Stimulated activated CD4-positive, alpha-beta T cell treated with anti-CD3 and anti-CD28 coated beads, TNF-alpha, amount 100 ng/mL, for 48 hours (primary cell): ENCODE data around the gene MAN2A1.
"Not testable (repeated sequence)": the region's sequence is repeated elsewhere in the genome, so short reads cannot be mapped to it uniquely, and the experiment has no call there.

Experiments used
- DNase-seq, 3 donors: peaks; one replicate each; pipeline ENCODE4 v3.0.0-alpha.2; 2020; ENCODE audit warnings: low read depth in 3 of 3

MAN2A1 gene

DNA sequence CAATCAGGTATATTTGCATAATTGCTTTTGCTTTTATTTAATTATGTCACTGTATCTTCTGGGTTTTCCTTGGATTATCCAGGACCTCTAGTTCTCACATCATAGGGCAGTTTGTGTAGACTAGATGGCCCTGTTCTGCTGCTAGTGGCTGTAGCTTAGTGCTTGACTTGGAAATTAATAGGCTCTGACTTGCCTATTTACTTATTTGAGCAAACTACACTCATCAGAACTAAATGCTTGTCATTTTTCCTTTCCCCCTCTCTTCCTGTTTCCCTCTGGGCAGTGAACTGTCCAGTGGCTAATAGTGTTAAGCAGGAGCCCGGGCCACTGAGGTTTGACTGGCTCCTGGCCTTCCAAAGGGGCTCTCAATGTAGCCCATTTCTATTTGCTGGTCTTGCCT, 135.7 kb downstream of the MAN2A1 start:
- DNase-seq, result no peak

DNA sequence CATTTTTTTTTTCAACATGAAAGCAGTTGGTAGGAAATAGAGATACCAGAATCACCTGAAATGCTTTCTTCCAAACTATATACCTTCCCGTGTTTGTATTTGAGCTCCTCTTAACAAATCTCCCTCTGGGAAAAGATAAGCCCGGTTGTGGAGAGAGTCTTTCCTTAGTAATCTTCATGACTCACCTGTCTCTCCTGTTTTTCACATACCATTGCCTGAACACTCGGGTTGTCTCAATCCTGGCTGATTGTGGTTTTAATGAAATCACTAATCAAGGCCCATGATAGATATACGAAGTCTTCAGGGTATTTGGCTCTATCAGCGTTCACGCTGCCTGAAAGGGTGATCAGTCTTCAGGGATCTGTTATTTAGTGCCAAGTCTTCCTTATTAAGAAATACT, 136.7 kb downstream of the MAN2A1 start:
- DNase-seq, result no peak

- DNase-seq, result no peak
These were observed 139.6 kb downstream of the MAN2A1 start for GRCh38 chr5:109829331-109829730.

GRCh38 chr5:109830955-109831502, 141.3 kb downstream of the MAN2A1 start:
- no peak for DNase-seq

- not testable (repeated sequence) for DNase-seq
These were observed 142.8 kb downstream of the MAN2A1 start for GRCh38 chr5:109832207-109833188.

DNA sequence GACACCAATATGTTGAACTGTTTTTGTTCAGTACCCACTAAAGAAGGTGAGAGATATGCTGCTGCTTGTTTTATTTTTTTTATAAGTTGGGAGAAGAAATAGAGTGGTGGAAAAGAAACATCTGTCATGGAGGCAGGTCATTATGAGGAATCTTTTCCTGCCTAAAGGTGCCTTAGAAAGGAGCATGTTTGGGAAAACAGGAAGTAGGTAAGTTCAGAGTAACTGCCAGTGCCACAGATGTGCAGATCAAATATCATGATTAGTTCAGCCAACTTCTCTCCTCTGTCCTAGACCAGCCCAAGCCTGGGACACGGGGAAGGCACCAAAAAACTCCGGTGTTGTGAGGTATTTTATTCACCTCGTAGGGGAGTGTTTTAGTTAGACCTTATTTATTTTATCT, 144.2 kb downstream of the MAN2A1 start:
- DNase-seq, result no peak

DNA sequence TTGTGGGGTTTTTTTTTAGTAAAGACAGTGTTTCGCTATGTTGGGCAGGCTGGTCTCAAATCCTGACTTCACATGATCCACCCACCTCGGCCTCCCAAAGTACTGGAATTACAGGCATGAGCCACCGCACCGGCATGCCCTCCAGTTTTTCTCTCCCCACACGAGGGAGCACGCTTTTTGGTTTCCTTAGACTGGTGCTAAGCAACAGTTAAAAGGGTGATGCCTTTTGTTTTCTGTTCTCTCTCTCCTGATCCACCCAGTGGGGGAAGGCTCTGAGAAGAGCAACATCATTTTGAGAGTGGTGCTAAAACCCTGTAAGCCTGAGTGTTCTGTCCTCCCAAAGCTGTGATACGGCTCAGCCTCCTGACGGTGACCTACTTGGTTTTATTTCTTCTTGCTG, 146.6 kb downstream of the MAN2A1 start:
- no peak for DNase-seq

GRCh38 chr5:109837231-109837861, 147.6 kb downstream of the MAN2A1 start:
- no peak for DNase-seq

- DNase-seq, result no peak
These were observed 148.4 kb downstream of the MAN2A1 start for GRCh38 chr5:109838157-109838556.

DNA sequence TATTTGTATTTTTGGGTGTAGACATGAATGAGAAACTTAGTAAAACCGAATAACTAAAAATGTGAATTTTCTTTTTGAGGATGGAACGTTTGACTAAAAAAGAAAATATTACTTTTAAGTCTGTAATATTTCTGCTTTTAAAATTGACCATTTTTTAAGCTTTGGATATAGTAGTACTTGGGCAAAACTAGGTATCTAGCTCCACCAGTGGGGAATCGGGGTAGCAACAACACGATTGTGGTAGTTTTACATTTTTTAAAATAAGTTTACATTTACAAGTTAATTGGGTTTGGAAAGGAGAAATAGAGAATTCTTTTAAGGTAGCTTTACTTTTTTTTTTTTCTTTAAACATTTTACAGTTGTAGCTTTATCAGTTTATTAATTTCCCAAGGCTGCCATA, 154.4 kb downstream of the MAN2A1 start:
- DNase-seq, result no peak

- DNase-seq, result no peak
These were observed 155.0 kb downstream of the MAN2A1 start for GRCh38 chr5:109844695-109845094.

GRCh38 chr5:109848130-109848529, 158.4 kb downstream of the MAN2A1 start:
- no peak for DNase-seq

DNA sequence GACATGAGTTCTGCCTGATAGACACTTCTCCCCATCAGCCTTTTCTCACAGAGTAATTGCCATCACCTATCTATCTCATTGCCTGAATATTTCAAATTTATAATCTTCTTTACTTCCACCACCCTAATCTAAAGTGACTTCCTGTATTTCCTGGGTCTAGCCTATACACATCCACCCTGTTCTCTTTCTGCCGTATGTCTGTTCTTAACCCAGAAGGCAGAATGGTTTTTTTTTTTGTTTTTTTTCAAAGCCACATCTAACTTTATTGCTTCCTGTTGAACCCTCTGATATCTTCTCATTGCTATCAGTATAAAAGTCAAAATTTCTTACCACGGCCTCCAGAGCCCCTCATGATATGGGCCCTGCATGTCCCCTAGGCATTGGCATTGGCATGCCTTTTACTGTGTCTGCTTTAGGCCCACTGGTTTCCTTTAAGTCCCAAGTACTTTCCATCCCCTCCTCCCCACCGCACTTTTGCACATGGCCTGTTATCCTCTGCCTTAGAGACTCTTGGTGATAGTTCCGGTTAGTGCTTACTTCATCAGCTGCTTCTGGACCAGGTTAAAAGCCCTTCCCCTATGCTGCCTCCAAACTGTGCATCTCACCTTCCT, 159.9 kb downstream of the MAN2A1 start:
- DNase-seq, result no peak

DNA sequence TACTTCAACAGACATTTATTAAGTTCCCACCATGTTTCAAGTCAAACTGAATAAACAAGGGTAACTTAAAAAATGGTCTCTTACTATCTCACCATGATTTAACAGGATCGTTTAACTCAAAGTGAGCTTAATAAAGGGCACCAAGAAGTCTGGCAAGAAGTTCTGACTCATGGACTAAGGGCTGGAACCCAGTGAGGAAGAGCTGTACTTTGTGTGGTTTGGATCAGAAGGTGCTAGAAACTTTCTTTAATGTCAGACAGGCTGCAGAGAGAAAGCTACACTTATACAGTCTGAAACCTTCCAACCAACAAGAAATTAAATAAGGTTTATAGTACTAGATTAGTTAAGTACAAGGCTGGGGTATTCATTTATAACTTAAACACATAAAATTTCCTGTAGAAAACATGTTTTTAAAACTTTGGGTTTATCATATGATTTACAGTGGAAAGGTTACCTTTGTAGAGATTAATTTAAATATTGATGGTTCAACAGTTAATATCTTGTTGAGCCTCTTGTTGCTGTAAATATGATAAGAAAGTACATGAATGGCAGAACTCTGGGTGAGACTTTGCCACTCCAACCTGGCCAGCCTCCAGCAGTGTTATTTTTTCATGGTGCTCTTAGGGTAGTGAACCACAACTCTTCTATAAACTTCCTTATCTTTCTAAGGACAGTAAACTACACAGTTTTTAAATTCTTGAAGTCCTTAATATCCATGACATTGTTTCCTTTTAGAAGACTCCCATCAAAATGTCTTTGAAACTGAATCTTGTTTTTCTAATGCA, 162.8 kb downstream of the MAN2A1 start:
- DNase-seq, result no peak

DNA sequence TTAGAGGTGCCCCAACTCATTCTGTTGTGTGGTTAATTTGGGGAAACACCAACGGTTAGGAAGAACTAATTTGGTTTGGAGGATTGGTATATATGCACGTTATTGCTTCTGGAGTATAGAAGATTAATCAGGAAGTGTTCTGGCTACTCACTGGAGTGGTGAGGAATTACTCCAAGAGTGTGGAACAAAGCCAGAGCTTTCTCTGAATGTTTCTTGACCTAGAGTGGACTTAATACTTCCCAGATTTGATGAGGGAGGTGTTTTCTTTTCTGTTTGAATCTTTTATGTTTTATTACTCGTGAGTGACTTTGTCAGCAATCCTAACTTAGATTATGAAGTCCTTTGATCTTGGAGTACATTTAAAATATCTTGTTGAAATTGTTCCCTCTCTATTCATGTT, 163.7 kb downstream of the MAN2A1 start:
- DNase-seq, result no peak

- no peak for DNase-seq
These were observed 165.3 kb downstream of the MAN2A1 start for GRCh38 chr5:109855056-109855455.

GRCh38 chr5:109857405-109858031, 167.8 kb downstream of the MAN2A1 start:
- no peak for DNase-seq

DNA sequence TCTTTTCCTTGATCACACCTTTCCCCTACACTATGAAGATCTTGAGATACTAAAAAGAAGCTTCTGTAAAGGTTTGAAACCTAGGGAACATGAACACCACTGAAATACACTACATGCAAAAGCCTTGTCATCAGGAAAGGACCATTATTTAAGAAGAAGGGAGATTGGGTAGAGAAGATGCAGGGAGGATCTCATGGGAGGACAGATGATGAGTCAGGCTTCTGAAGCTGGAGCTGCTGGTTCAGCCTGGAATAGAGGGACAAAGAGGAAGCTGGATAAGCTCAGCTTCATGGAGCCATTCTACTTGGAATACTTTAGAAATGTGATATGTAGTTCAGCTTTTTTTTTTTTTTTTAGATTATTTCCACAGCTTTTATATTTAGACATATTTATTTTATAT, 169.8 kb downstream of the MAN2A1 start:
- DNase-seq, result no peak

- no peak for DNase-seq
These were observed 172.6 kb downstream of the MAN2A1 start for GRCh38 chr5:109862301-109862700.

DNA sequence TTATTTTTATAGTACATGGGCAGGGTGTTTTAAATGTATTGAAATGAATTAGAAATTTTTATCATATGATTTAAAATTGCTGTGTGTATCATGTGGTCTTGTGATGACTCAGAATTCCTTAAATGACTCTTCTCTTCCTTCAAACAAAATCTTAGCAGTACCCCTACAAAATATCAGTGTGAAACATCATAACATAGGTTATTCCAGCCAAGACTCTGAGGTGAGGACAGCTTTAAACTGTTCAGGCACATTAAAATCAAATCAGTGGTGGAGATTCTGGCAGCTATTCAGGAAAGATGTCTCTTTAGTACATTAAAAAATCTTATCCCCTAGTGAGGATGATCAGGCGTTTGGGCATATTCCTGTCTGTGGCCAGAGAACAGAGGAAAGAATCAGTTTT, 174.0 kb downstream of the MAN2A1 start:
- no peak for DNase-seq

GRCh38 chr5:109865637-109866036, 175.9 kb downstream of the MAN2A1 start:
- DNase-seq, result no peak
